Measurements from ENCODE around the gene ARHGAP40. TPM values are rescaled to one million over a fixed set of nuclear protein-coding genes. Genes with fewer than 3 reads are reported as not detected.

Gene ARHGAP40
- total and polyA plus RNA-seq, 2 of the 8 experiments (the other 6 are each of a cell fraction or from before 2014, with no cell fraction given): 0.74 to 1.4 TPM

- Histone ChIP-seq H3K4me3 (ENCODE audit: extremely low read depth in 1 of 4, insufficient read depth in 2 of 4, low read depth in 3 of 4, low read length in 4 of 4) (no peak overlapping the region), H3K4me1 (replicated peaks in 1 of 4; ENCODE audit: control insufficient read depth in 3 of 4, insufficient read depth in 4 of 4, low read length in 3 of 4) (peaks cover 0 to 5% (median 3%) of the 10 kb centered on the region in 4 experiments; a peak in 5 of 7 replicates), H3K27ac (ENCODE audit: low read depth, low read length) (no peak overlapping the region), H3K27me3 (replicated peaks in 1 of 4; ENCODE audit: control insufficient read depth in 3 of 4, extremely low read depth in 1 of 4, insufficient read depth in 3 of 4, low read length in 3 of 4) (peaks cover 8 to 48% (median 32%) of the 10 kb centered on the region in 4 experiments), H3K14ac (ENCODE audit: insufficient read length) (no peak overlapping the region), H3K79me1 (ENCODE audit: low read depth, low read length) (no peaks in the 10 kb centered on the region), H2BK15ac (ENCODE audit: low read length) (no peak overlapping the region; the same call in 1 of the 2 replicates), H3K23me2 (ENCODE audit: low read depth, low read length) (peaks cover 19% of the 10 kb centered on the region; the same call in 1 of the 2 replicates), H4K20me1 (replicated peaks in 1 of 2; ENCODE audit: control insufficient read depth in 1 of 2, insufficient read depth in 2 of 2, low read length in 2 of 2) (peaks cover 1 to 13% of the 10 kb centered on the region in 2 experiments), H4K91ac (replicated peaks; ENCODE audit: insufficient read length, low read length) (no peak overlapping the region), H3K4ac (replicated peaks; ENCODE audit: insufficient read length, low read depth, low read length) (no peak overlapping the region), H2AFZ (ENCODE audit: low read length) (no peak overlapping the region), H3K36me3 (ENCODE audit: control insufficient read depth in 2 of 4, insufficient read depth in 4 of 4, low read length in 3 of 4) (no peaks in the 10 kb centered on the region), H2BK20ac (ENCODE audit: low read length) (no peak overlapping the region), H3K18ac (ENCODE audit: extremely low read depth, low read length) (no peak overlapping the region), H3K56ac (replicated peaks; ENCODE audit: insufficient read length, low read depth, low read length) (no peak overlapping the region), H2BK120ac (replicated peaks; ENCODE audit: low read depth, low read length) (no peak overlapping the region), H2AK5ac (ENCODE audit: low read depth, low read length) (no peak overlapping the region), H3K79me2 (ENCODE audit: control insufficient read depth in 1 of 2, insufficient read depth in 2 of 2, low read length in 2 of 2) (no peaks in the 10 kb centered on the region), H2BK5ac (ENCODE audit: low read depth, low read length) (no peak overlapping the region), H4K8ac (ENCODE audit: extremely low read depth, insufficient read depth, low read length) (no peak overlapping the region), H3K9me3 (ENCODE audit: insufficient read depth in 2 of 2, low read depth in 1 of 2, low read length in 1 of 2) (no peaks in the 10 kb centered on the region), H2BK12ac (ENCODE audit: low read depth, low read length) (no peak overlapping the region), H3K4me2 (ENCODE audit: insufficient read depth in 1 of 2, low read depth in 2 of 2, low read length in 2 of 2) (no peak overlapping the region), H3K23ac (ENCODE audit: insufficient read length) (no peak overlapping the region), H4K5ac (ENCODE audit: insufficient read length, low read depth, low read length) (no peak overlapping the region), H3K9ac (replicated peaks in 1 of 4; ENCODE audit: extremely low read depth in 1 of 4, low read depth in 3 of 4, low read length in 3 of 4) (no peak overlapping the region)
- POLR2A ChIA-PET (ENCODE audit: partially characterized antibody): interaction anchor here (0.9 to 2.3 kb wide), 5 partner anchors 9 to 156 kb away, joined by 3 to 8 read pairs (median 3); partner anchors contain the start of gene PPP1R16B
- CTCF ChIA-PET (ENCODE audit: partially characterized antibody): interaction anchor here (0.6 to 8.0 kb wide), 44 partner anchors 11 to 1407 kb away, joined by 3 to 235 read pairs (median 6); partner anchors contain the start of genes ACTR5, ADIG, PPP1R16B and SLC32A1
- DNase-seq (ENCODE audit: low read depth in 1 of 2, low spot score in 2 of 2) (peak in 1 of 2 experiments; percentile 66), FAIRE-seq (peak; percentile 68)
- 44% methylated on average over 10 of the region's 10 CpGs; no CpG with 5 or more reads in 1 of the 2 experiments for WGBS, 2 experiments (ENCODE audit: extremely low coverage in 1 of 2, insufficient coverage in 1 of 2, insufficient read length in 1 of 2, insufficient replicate concordance in 2 of 2, low coverage in 1 of 2, low lambda C conversion rate in 2 of 2, missing lambda C conversion rate in 1 of 2)
- peak; percentile 79 to 82 for TF ChIP-seq RAD21 (IDR thresholded peaks at IDR 0.05 in 1 of 2, conservative IDR thresholded peaks at IDR 0.05 in 1 of 2; ENCODE audit: low read depth in 2 of 2, low read length in 2 of 2)
- peak; percentile 78 to 85 (median 82) for TF ChIP-seq CTCF (IDR thresholded peaks at IDR 0.05; ENCODE audit: control extremely low read depth in 1 of 3, insufficient read depth in 1 of 3, low read depth in 1 of 3, low read length in 3 of 3)
- no peak for TF ChIP-seq RBBP5 (IDR thresholded peaks at IDR 0.05; ENCODE audit: borderline replicate concordance, low read depth, low read length)
- no peak for TF ChIP-seq HDAC2 (IDR thresholded peaks at IDR 0.05; ENCODE audit: borderline replicate concordance in 1 of 2, low read depth in 2 of 2, low read length in 2 of 2)
- no peak for TF ChIP-seq TBP (IDR thresholded peaks at IDR 0.05; ENCODE audit: low read depth, low read length)
- TF ChIP-seq BCL11A (IDR thresholded peaks at IDR 0.05; ENCODE audit: low read depth in 2 of 2, low read length in 2 of 2): no peak
- TF ChIP-seq SIN3A (conservative IDR thresholded peaks at IDR 0.05 in 1 of 2, IDR thresholded peaks at IDR 0.05 in 1 of 2; ENCODE audit: low read depth in 1 of 2, low read length in 2 of 2): no peak
- TF ChIP-seq YY1 (IDR thresholded peaks at IDR 0.05; ENCODE audit: low read depth, low read length): no peak
- no peak for TF ChIP-seq JUND (IDR thresholded peaks at IDR 0.05; ENCODE audit: low read length)
Measured at GRCh38 chr20:38649275-38649891, 47.8 kb downstream of the ARHGAP40 start.

All from H1 (cell line).